Calu3 (cell line): ENCODE data around the gene WNT9B. TPM values are rescaled to one million over a fixed set of nuclear protein-coding genes. Genes with fewer than 3 reads are reported as not detected.

Experiments
- BruUV-seq: library from RNA; stranded (reverse); fragments of 400-500 nt; replicated peaks from 2 replicates; lab custom pipeline; 2021; lab: Mats Ljungman, UMichigan
- CTCF ChIA-PET: fragments of 300-600 bp; sonication (Branson Sonifier 250); formaldehyde crosslinking; loops from one replicate; lab custom pipeline; 2022; ENCODE audit warnings: antibody characterized with exemption; lab: Charles Lee
- DNase-seq: peaks from one replicate; pipeline ENCODE4 v3.0.0; 2022
- H3K27ac Mint-ChIP-seq: one replicate; pipeline ENCODE4 v1.8.0; 2022; ENCODE audit warnings: mixed read lengths; ENCODE audit not compliant: unreplicated experiment
- H3K27me3 Mint-ChIP-seq: one replicate; pipeline ENCODE4 v1.8.0; 2022; ENCODE audit warnings: mixed read lengths; ENCODE audit not compliant: unreplicated experiment
- H3K36me3 Mint-ChIP-seq: one replicate; pipeline ENCODE4 v1.8.0; 2022; ENCODE audit warnings: mild to moderate bottlenecking, moderate library complexity, mixed read lengths; ENCODE audit not compliant: insufficient read depth, unreplicated experiment
- H3K4me1 Mint-ChIP-seq: one replicate; pipeline ENCODE4 v1.8.0; 2022; ENCODE audit warnings: mild to moderate bottlenecking, low read depth, mixed read lengths; ENCODE audit not compliant: unreplicated experiment
- H3K4me3 Mint-ChIP-seq: one replicate; pipeline ENCODE4 v1.8.0; 2022; ENCODE audit warnings: mild to moderate bottlenecking, low read depth, moderate library complexity, mixed read lengths; ENCODE audit not compliant: unreplicated experiment
- H3K9me3 Mint-ChIP-seq: one replicate; pipeline ENCODE4 v1.8.0; 2022; ENCODE audit warnings: low read depth, mixed read lengths; ENCODE audit not compliant: unreplicated experiment
- CTCF ChIP-seq: fragments of 200-600 bp; IDR thresholded peaks from one replicate; pipeline ENCODE4 v1.8.0; 2022; ENCODE audit warnings: antibody characterized with exemption; ENCODE audit not compliant: unreplicated experiment
- intact Hi-C: fragments of 100-400 bp; cut with micrococcal nuclease; formaldehyde crosslinking; loops from one replicate; pipeline ENCODE4 v1.10.0; 2022; ENCODE audit not compliant: unreplicated experiment
- total RNA-seq: library from RNA; stranded (reverse); gene quantifications from 2 replicates; pipeline ENCODE4 v1.2.3, GENCODE V29; 2022

WNT9B gene
- total RNA-seq, 1 experiment from 2014 or later: not detected

DNA sequence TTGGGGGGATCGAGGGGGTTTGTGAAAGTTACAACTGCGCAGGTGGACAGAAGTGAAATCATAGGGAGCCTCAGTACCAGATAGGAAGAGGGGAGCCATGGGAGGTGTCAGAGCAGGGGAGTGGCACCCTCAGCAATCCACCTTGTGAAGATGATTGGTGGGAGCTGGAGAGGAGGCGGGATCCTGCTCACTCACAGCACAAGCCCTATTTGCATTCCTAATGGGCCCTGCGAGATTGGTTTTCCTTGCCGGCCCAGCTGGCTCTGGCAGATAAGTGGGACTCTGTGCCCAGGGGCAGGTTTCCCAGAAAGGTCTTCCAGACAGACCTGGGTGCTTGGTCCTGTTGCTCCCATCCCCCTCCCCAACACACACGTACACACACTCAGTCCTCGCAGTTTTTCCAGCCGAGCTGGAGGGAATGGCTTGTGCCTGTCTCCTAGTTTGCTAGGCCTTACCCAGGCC lies 42.2 kb upstream of the WNT9B start:
- Mint-ChIP-seq H3K27ac (no peak overlapping the region), H3K36me3 (no peaks in the 10 kb centered on the region)
- CTCF ChIA-PET: interaction anchor here (0.6 to 0.9 kb wide), 2 partner anchors 12 to 77 kb away, joined by 3 read pairs; no protein-coding TSS in a partner anchor

GRCh38 chr17:46810837-46811236 lies 40.5 kb upstream of the WNT9B start:
- H3K4me3 Mint-ChIP-seq: no peak overlapping the region
- H3K9me3 Mint-ChIP-seq: no peaks in the 10 kb centered on the region
- H3K4me1 Mint-ChIP-seq: no peaks in the 10 kb centered on the region
- H3K27ac Mint-ChIP-seq: no peak overlapping the region
- BruUV-seq: no TSS peak
- H3K36me3 Mint-ChIP-seq: no peaks in the 10 kb centered on the region
- TF ChIP-seq CTCF: no peak
- DNase-seq: no peak
- H3K27me3 Mint-ChIP-seq: peaks cover 42% of the 10 kb centered on the region
- CTCF ChIA-PET: interaction anchor here (0.7 kb wide), 1 partner anchor 9 kb away, joined by 3 read pairs; no protein-coding TSS in a partner anchor
- intact Hi-C loops: loop anchor here (10.0 kb wide), 1 partner anchor 66 kb away; no protein-coding TSS in a partner anchor

More for the DNA sequence above, 42.2 kb upstream of the WNT9B start:
- TF ChIP-seq CTCF: no peak
- Mint-ChIP-seq H3K27me3 (peaks cover 43% of the 10 kb centered on the region), H3K4me3 (no peak overlapping the region), H3K9me3 (peaks cover 5% of the 10 kb centered on the region), H3K4me1 (no peaks in the 10 kb centered on the region)
- no TSS peak for BruUV-seq
- DNase-seq: no peak
- intact Hi-C loops: no loop called here

DNA sequence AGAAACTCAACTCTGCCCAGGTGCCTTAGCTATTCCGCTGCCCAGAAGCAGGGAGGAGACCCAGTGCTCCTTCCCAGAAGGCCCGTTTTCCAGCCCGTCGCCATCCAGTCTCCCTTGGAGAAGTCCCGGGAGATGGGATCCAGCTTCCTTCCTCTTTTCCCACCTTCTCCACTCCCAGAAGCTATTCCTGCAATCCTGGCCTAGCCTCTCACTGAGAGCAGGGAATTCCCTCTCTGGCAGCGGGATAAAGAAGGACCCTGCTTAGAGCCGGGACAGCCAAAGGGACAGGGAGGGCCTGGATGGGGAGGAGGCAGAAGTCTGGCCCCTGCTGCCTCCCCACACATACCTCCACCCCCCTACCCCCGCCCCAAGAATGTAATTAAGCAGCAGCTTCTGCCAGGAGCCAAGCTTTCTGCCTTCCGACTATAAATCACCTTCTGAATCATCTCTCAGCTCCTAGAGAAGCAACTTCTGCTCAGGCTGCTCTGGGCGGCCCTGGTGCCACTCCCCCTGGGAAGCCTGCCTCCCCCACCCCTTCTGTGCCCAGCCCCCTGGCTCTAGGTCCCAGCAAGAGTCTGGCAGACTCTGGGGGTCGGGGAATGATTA lies 39.3 kb upstream of the WNT9B start:
- intact Hi-C loops: loop anchor here (10.0 kb wide), 1 partner anchor 67 kb away; no protein-coding TSS in a partner anchor
- Mint-ChIP-seq H3K4me1 (no peaks in the 10 kb centered on the region), H3K4me3 (no peak overlapping the region), H3K9me3 (no peaks in the 10 kb centered on the region), H3K27ac (no peak overlapping the region), H3K27me3 (peaks cover 54% of the 10 kb centered on the region), H3K36me3 (no peaks in the 10 kb centered on the region)
- no peak for DNase-seq
- no TSS peak for BruUV-seq
- no peak for TF ChIP-seq CTCF
- CTCF ChIA-PET: interaction anchor here (0.6 to 1.2 kb wide), 4 partner anchors 11 to 601 kb away, joined by 3 to 5 read pairs (median 3); no protein-coding TSS in a partner anchor

DNA sequence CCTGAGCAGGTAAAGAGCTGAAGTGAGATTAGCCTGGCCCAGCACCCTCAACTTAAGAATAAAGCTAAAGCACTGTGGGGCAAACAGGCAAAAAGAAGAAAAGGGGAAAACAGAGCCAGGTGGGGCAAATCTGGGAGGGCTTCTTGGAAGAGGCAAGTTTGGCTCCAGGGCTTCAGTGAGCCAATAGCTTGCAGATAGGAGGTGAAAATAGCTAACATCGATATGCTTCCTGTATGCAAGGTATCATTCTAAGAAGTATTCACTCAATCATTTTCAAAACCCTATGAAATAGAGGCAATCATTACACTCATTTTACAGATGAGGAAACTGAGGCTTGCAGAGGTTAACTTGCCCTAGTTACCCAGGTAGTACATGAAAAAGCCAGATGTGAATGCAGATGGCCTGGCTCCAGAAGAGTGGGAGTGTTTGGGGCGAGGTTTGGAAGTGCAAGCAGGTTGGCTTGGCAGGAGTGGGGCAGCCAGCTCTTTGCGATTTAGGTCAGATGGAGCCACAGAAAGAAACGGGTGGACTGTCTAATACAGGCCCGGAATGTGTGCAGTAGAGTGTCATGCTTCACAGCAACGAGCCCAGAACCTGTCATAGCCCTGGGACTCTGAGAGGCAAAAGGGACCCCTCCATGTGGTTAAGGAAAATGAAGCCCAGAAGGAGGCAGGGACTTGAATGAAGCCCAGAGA lies 38.6 kb upstream of the WNT9B start:
- TF ChIP-seq CTCF: no peak
- no TSS peak for BruUV-seq
- Mint-ChIP-seq H3K9me3 (no peaks in the 10 kb centered on the region), H3K27ac (no peak overlapping the region), H3K36me3 (no peaks in the 10 kb centered on the region), H3K4me1 (peaks cover 2% of the 10 kb centered on the region), H3K4me3 (no peak overlapping the region), H3K27me3 (peaks cover 61% of the 10 kb centered on the region)
- CTCF ChIA-PET: interaction anchor here (0.6 to 1.2 kb wide), 4 partner anchors 10 to 601 kb away, joined by 3 to 5 read pairs (median 3); no protein-coding TSS in a partner anchor
- intact Hi-C loops: loop anchor here (10.0 kb wide), 1 partner anchor 68 kb away; no protein-coding TSS in a partner anchor
- DNase-seq: no peak
